Endothelial cell (in vitro differentiated cells): ENCODE data around the gene NLRC5. TPM values are rescaled to one million over a fixed set of nuclear protein-coding genes. Genes with fewer than 3 reads are reported as not detected.

ENCODE experiments used
- DNase-seq: peaks from one replicate; pipeline ENCODE4 v3.0.0; 2021; ENCODE audit warnings: low spot score
- H3K27ac Mint-ChIP-seq: one replicate; pipeline ENCODE4 v1.8.0; 2021; ENCODE audit warnings: mixed read lengths, inconsistent platforms; ENCODE audit not compliant: unreplicated experiment
- H3K27me3 Mint-ChIP-seq: one replicate; pipeline ENCODE4 v1.8.0; 2021; ENCODE audit warnings: mild to moderate bottlenecking, moderate library complexity, mixed read lengths, inconsistent platforms; ENCODE audit not compliant: unreplicated experiment
- H3K36me3 Mint-ChIP-seq: one replicate; pipeline ENCODE4 v1.8.0; 2021; ENCODE audit warnings: mild to moderate bottlenecking, low read depth, mixed read lengths, inconsistent platforms; ENCODE audit not compliant: unreplicated experiment
- H3K4me1 Mint-ChIP-seq: one replicate; pipeline ENCODE4 v1.8.0; 2021; ENCODE audit warnings: mild to moderate bottlenecking, mixed read lengths, inconsistent platforms; ENCODE audit not compliant: unreplicated experiment
- H3K4me3 Mint-ChIP-seq: one replicate; pipeline ENCODE4 v1.8.0; 2021; ENCODE audit warnings: mild to moderate bottlenecking, mixed read lengths, inconsistent platforms; ENCODE audit not compliant: unreplicated experiment
- H3K9me3 Mint-ChIP-seq: one replicate; pipeline ENCODE4 v1.8.0; 2021; ENCODE audit warnings: mixed read lengths, inconsistent platforms; ENCODE audit not compliant: unreplicated experiment
- long read RNA-seq: library from polyadenylated mRNA; unstranded; transcript quantifications from one replicate; pipeline ENCODE4 v2.0.0, GENCODE V29; 2020; ENCODE audit not compliant: unreplicated experiment
- total RNA-seq: library from RNA; stranded (reverse); fragmentation: NEBNext Ultra II Directional; extraction: Animal tissue kit (Norgen Biotek cat#: 25700); gene quantifications from one replicate; pipeline ENCODE4 v1.2.1, GENCODE V29; 2021; ENCODE audit not compliant: unreplicated experiment
- TF ChIP-seq, protein P1 (sequence below): fragments of 200-600 bp; sonication (generic); IDR thresholded peaks from one replicate; pipeline ENCODE4 v1.5.0; 2021; ENCODE audit warnings: antibody characterized with exemption; ENCODE audit not compliant: unreplicated experiment

NLRC5 gene, protein sequence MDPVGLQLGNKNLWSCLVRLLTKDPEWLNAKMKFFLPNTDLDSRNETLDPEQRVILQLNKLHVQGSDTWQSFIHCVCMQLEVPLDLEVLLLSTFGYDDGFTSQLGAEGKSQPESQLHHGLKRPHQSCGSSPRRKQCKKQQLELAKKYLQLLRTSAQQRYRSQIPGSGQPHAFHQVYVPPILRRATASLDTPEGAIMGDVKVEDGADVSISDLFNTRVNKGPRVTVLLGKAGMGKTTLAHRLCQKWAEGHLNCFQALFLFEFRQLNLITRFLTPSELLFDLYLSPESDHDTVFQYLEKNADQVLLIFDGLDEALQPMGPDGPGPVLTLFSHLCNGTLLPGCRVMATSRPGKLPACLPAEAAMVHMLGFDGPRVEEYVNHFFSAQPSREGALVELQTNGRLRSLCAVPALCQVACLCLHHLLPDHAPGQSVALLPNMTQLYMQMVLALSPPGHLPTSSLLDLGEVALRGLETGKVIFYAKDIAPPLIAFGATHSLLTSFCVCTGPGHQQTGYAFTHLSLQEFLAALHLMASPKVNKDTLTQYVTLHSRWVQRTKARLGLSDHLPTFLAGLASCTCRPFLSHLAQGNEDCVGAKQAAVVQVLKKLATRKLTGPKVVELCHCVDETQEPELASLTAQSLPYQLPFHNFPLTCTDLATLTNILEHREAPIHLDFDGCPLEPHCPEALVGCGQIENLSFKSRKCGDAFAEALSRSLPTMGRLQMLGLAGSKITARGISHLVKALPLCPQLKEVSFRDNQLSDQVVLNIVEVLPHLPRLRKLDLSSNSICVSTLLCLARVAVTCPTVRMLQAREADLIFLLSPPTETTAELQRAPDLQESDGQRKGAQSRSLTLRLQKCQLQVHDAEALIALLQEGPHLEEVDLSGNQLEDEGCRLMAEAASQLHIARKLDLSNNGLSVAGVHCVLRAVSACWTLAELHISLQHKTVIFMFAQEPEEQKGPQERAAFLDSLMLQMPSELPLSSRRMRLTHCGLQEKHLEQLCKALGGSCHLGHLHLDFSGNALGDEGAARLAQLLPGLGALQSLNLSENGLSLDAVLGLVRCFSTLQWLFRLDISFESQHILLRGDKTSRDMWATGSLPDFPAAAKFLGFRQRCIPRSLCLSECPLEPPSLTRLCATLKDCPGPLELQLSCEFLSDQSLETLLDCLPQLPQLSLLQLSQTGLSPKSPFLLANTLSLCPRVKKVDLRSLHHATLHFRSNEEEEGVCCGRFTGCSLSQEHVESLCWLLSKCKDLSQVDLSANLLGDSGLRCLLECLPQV (N-terminal part only)
- 2.4 TPM for total RNA-seq
- long read RNA-seq, partial matches to known transcripts = 0 of 1 reads
- long read RNA-seq, other reads (novel, unspliced or antisense) = 1 of 1 reads

DNA sequence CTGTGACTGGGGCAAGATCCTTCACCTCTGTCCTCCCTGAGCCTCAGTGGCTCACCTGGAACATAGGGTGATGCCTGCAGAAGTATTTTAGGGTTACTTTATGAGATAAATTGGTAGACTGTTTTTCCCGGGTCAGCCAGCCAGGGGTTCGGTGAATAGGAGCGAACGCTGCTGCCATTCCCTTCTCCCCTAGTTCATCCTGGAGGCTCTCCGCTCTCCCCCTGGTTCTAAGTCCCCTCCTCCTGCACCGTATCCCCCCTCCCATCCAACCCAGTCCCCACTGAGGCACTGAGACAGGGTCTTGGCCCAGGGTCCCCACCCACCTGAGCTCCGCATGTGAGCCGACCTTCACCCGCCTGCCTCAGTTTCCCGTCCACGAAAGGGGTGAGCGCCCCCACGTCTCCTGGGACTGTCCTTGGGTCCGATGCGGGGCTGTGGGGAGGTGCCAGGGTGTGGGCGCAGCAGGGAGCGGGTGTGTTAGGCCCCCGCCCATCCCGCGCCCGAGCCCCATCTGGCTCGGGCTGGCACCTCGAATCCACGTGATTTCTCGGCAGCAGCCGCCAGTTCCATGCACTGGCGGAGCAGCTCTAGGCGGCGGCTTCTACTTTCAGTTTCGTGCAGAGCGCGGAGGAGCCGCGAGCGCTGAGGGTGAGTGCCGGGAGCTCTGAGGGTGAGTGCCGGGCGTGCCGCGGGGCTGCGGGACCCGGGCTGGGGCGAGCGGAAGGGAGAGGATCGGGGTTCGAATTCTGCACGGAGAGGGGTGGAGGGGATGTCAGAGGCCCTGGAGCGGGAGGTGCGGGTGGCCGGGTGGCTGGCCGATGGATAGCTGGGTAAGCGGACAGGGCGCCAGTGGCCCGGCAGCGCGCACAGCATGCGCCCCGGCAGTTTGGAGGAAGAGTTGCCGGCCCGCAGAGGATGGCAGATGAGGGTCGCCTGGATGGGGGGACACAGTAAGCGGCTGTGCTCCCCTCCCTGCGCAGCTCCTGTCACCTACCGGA is at the start of gene NLRC5:
Gene NLRC5 (plus strand): TSS at position 610 of the 998 bp plus-strand sequence. CDS start 31,156 bp downstream, outside the sequence.
- peaks cover 13% of the 10 kb centered on the region for H3K27me3 Mint-ChIP-seq
- no peaks in the 10 kb centered on the region for H3K36me3 Mint-ChIP-seq
- no peak within 1 kb of the TSS for H3K27ac Mint-ChIP-seq
- H3K9me3 Mint-ChIP-seq = no peaks in the 10 kb centered on the region
- peaks cover 8% of the 10 kb centered on the region for H3K4me1 Mint-ChIP-seq
- H3K4me3 Mint-ChIP-seq = peak within 1 kb of the TSS; percentile 89
- DNase-seq = peak; percentile 60
- TF ChIP-seq, protein P1, sequence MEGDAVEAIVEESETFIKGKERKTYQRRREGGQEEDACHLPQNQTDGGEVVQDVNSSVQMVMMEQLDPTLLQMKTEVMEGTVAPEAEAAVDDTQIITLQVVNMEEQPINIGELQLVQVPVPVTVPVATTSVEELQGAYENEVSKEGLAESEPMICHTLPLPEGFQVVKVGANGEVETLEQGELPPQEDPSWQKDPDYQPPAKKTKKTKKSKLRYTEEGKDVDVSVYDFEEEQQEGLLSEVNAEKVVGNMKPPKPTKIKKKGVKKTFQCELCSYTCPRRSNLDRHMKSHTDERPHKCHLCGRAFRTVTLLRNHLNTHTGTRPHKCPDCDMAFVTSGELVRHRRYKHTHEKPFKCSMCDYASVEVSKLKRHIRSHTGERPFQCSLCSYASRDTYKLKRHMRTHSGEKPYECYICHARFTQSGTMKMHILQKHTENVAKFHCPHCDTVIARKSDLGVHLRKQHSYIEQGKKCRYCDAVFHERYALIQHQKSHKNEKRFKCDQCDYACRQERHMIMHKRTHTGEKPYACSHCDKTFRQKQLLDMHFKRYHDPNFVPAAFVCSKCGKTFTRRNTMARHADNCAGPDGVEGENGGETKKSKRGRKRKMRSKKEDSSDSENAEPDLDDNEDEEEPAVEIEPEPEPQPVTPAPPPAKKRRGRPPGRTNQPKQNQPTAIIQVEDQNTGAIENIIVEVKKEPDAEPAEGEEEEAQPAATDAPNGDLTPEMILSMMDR = no peak

DNA sequence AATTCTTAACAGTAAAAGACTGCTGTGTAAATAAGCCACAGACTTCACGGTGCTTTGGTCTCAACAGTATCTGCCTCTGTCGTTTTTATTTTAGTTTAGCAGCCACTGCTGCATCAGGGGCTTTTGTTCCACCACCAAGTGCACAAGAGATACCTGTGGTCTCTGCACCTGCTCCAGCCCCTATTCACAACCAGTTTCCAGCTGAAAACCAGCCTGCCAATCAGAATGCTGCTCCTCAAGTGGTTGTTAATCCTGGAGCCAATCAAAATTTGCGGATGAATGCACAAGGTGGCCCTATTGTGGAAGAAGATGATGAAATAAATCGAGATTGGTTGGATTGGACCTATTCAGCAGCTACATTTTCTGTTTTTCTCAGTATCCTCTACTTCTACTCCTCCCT is 49.6 kb upstream of the NLRC5 start:
- H3K36me3 Mint-ChIP-seq = peaks cover 53% of the 10 kb centered on the region
- H3K9me3 Mint-ChIP-seq = no peaks in the 10 kb centered on the region
- no peak overlapping the region for H3K4me3 Mint-ChIP-seq
- TF ChIP-seq, protein P1 = no peak
- H3K27me3 Mint-ChIP-seq = no peaks in the 10 kb centered on the region
- DNase-seq = no peak
- no peak overlapping the region for H3K27ac Mint-ChIP-seq
- H3K4me1 Mint-ChIP-seq = peaks cover 12% of the 10 kb centered on the region

GRCh38 chr16:56941092-56941491 is 48.3 kb upstream of the NLRC5 start:
- Mint-ChIP-seq H3K4me3 (no peak overlapping the region), H3K36me3 (peaks cover 47% of the 10 kb centered on the region), H3K4me1 (peaks cover 4% of the 10 kb centered on the region), H3K9me3 (no peaks in the 10 kb centered on the region), H3K27me3 (no peaks in the 10 kb centered on the region), H3K27ac (no peak overlapping the region)
- TF ChIP-seq, protein P1 = no peak
- DNase-seq = no peak

- Mint-ChIP-seq H3K9me3 (no peaks in the 10 kb centered on the region), H3K4me1 (peaks cover 4% of the 10 kb centered on the region), H3K27ac (no peak overlapping the region), H3K27me3 (no peaks in the 10 kb centered on the region), H3K36me3 (peaks cover 41% of the 10 kb centered on the region), H3K4me3 (no peak overlapping the region)
- TF ChIP-seq, protein P1 = no peak
- no peak for DNase-seq
Observed at GRCh38 chr16:56941856-56942331, 47.5 kb upstream of the NLRC5 start.
